Panc1 (cell line): ENCODE results near the gene SOX9. TPM values are rescaled to one million over a fixed set of nuclear protein-coding genes. Genes with fewer than 3 reads are reported as not detected.

Experiments
- ATAC-seq: fragments of 200-7000 bp; cut with Tn5 transposase; 2 replicates; pipeline ENCODE4 v1.9.1; 2020; ENCODE audit warnings: mild to moderate bottlenecking, moderate library complexity
- BruUV-seq: library from RNA; stranded (reverse); fragments of 400-500 nt; replicated peaks from 2 replicates; lab custom pipeline; 2021; lab: Mats Ljungman, UMichigan
- CTCF ChIA-PET: fragments of 300-600 bp; sonication (Branson Sonifier 250); formaldehyde crosslinking; loops from one replicate; lab custom pipeline; 2022; ENCODE audit warnings: antibody characterized with exemption; lab: Charles Lee
- POLR2A ChIA-PET: fragments of 300-600 bp; sonication (Branson Sonifier 250); formaldehyde crosslinking; loops from one replicate; lab custom pipeline; 2022; ENCODE audit warnings: antibody characterized with exemption; lab: Charles Lee
- DNase-seq: peaks from one replicate; pipeline ENCODE4 v3.0.0-alpha.2; 2010; ENCODE audit warnings: low read depth, low spot score
- H3K27ac ChIP-seq: 2 replicates; pipeline ENCODE4 v1.5.1; 2011; ENCODE audit warnings: mild to moderate bottlenecking, low read length, inconsistent platforms
- H3K27me3 ChIP-seq: fragments of 200-500 bp; sonication (Bioruptor generic); 2 replicates; pipeline ENCODE4 v1.6.0; 2014; ENCODE audit warnings: low read length, inconsistent platforms; ENCODE audit not compliant: control insufficient read depth, insufficient read depth
- H3K36me3 ChIP-seq: fragments of 200-500 bp; sonication (Bioruptor generic); 2 replicates; pipeline ENCODE4 v1.5.1; 2014; ENCODE audit warnings: inconsistent platforms, mild to moderate bottlenecking, low read length, moderate library complexity; ENCODE audit not compliant: control insufficient read depth, insufficient read depth
- H3K4me1 ChIP-seq: 2 replicates; pipeline ENCODE4 v1.5.1; 2011; ENCODE audit warnings: inconsistent platforms, mild to moderate bottlenecking, low read length, moderate library complexity; ENCODE audit not compliant: control insufficient read depth, insufficient read depth
- H3K4me3 ChIP-seq, 2 experiments: 2 replicates each; pipeline ENCODE4 v1.5.1; 2011 to 2012; ENCODE audit warnings: low read depth in 2 of 2, low read length in 2 of 2, mild to moderate bottlenecking in 2 of 2, inconsistent platforms in 1 of 2, moderate library complexity in 1 of 2
- H3K9me3 ChIP-seq: fragments of 200-500 bp; sonication (Bioruptor generic); 2 replicates; pipeline ENCODE4 v1.5.1; 2014; ENCODE audit warnings: low read depth, mild to moderate bottlenecking, inconsistent platforms, low read length, moderate library complexity; ENCODE audit not compliant: control insufficient read depth, insufficient read depth
- CTCF ChIP-seq: fragments of 450-650 bp; IDR thresholded peaks from 2 replicates; pipeline ENCODE4 v1.5.1; 2017; ENCODE audit warnings: mild to moderate bottlenecking
- REST ChIP-seq, 2 experiments: IDR thresholded peaks; 2 replicates each; pipeline ENCODE4 v1.6.1; 2011 to 2012; ENCODE audit warnings: low read depth in 2 of 2, control low read depth in 1 of 2, low read length in 1 of 2, mild to moderate bottlenecking in 1 of 2, moderate library complexity in 1 of 2; ENCODE audit not compliant: insufficient read depth in 1 of 2
- in situ Hi-C: cut with HindIII; loops from 2 replicates; pipeline ENCODE4 v1.10.0; 2016; ENCODE audit warnings: low sequenced_read_pairs, low pct_unique_long_range_greater_than_20kb
- intact Hi-C: fragments of 100-400 bp; cut with micrococcal nuclease; formaldehyde crosslinking; loops from one replicate; pipeline ENCODE4 v1.10.0; 2022; ENCODE audit not compliant: unreplicated experiment
- total RNA-seq: library from RNA; stranded (reverse); gene quantifications from one replicate; pipeline ENCODE4 v1.2.1, GENCODE V29; 2021; ENCODE audit not compliant: unreplicated experiment

SOX9 gene
- total RNA-seq, 1 experiment from 2014 or later, result 79.5 TPM

- POLR2A ChIA-PET, result no interaction called here
- Histone ChIP-seq H3K4me3 (no peak overlapping the region), H3K27ac (no peak overlapping the region), H3K27me3 (no peaks in the 10 kb centered on the region), H3K4me1 (peaks cover 9% of the 10 kb centered on the region; the same call in 1 of the 2 replicates), H3K36me3 (no peaks in the 10 kb centered on the region), H3K9me3 (no peaks in the 10 kb centered on the region)
- TF ChIP-seq REST (IDR thresholded peaks at IDR 0.05; ENCODE audit: insufficient read depth in 1 of 2, low read depth in 2 of 2, low read length in 1 of 2), result no peak
- TF ChIP-seq CTCF, result no peak
- no TSS peak for BruUV-seq
- no peak for ATAC-seq
- in situ Hi-C loops (no loop called here), intact Hi-C loops (no loop called here)
- no peak for DNase-seq
- CTCF ChIA-PET, result no interaction called here
These were observed 49.0 kb downstream of the SOX9 start for GRCh38 chr17:72169823-72170222.

GRCh38 chr17:72171703-72172667 lies 51.2 kb downstream of the SOX9 start:
- Histone ChIP-seq H3K4me3 (no peak overlapping the region), H3K4me1 (peaks cover 23% of the 10 kb centered on the region), H3K27me3 (no peaks in the 10 kb centered on the region), H3K27ac (0 out of 2 replicates have a peak overlapping the region, but pooled peaks have one; percentile 62), H3K9me3 (no peaks in the 10 kb centered on the region), H3K36me3 (no peaks in the 10 kb centered on the region)
- intact Hi-C loops, result no loop called here
- ChIA-PET POLR2A (interaction anchor here (0.6 kb wide), 1 partner anchor 1915 kb away, joined by 11 read pairs; no protein-coding TSS in a partner anchor), CTCF (no interaction called here)
- 0 out of 2 replicates have a peak, but pooled peaks have one; percentile 36 for ATAC-seq
- DNase-seq, result no peak
- no TSS peak for BruUV-seq
- in situ Hi-C loops, result no loop called here
- TF ChIP-seq CTCF, result no peak
